Mucosa of gallbladder (tissue), 1 donor: ENCODE results near the gene MLYCD. TPM values are rescaled to one million over a fixed set of nuclear protein-coding genes. Genes with fewer than 3 reads are reported as not detected.

ENCODE experiments used
- DNase-seq: peaks from one replicate; pipeline ENCODE4 v3.0.0-alpha.2; 2020; ENCODE audit warnings: low spot score
- total RNA-seq: library from RNA; stranded (reverse); gene quantifications from one replicate; pipeline ENCODE4 v1.2.1, GENCODE V29; 2021
- donor health status: DM: no; HTN: no; CAD: no.

The MLYCD gene
- total RNA-seq, 1 donor from 2014 or later = 11.6 TPM

- DNase-seq = no peak
These were observed 71.5 kb downstream of the MLYCD start for GRCh38 chr16:83970430-83970815.

DNA sequence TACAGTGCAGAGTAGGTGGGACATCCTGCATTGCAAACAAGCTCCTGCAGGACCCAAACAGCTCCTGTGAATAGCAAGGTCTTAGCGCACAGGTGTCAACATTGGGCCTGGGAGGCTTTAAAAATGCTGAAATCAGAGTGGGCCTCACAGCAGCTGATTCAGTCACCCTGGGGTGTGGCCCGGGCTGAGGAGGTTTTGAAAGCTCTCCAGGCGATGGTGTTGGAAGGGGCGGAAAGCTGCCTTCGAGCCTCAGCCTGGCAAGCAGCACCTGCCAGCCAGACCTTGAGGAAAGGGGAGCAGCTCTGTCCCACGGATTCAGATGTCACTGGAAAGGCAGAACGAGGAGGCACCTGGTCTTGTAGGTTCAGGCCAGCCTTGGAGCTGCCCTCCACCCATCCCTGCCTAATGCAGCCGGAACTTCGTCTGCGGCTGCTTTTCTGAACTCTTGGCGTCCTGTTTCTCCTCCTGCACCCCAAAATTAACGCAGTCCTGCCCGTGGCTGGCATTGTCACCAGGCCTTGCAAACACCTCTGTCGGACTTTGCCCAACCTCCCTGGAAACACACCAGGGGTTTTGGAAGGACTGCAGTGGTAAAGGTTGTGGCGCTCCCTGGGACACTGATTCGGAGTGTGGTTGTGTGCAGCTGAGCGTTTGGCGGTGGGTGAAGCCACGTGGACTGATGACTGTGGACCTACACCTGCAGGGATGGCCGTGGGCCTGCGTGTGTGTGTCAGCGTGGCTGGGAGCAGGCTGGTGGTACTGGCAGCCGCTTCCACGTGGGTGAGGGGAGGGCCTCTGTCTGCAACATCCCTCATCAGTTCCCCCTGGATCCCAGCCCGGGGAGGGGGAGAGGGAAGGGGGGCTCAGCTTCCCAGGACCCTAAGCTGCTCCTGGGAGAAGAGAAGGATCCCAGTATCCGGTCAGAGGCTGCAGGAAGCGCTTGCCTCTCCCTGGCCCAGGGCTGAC is 72.5 kb downstream of the MLYCD start:
- DNase-seq = no peak

DNA sequence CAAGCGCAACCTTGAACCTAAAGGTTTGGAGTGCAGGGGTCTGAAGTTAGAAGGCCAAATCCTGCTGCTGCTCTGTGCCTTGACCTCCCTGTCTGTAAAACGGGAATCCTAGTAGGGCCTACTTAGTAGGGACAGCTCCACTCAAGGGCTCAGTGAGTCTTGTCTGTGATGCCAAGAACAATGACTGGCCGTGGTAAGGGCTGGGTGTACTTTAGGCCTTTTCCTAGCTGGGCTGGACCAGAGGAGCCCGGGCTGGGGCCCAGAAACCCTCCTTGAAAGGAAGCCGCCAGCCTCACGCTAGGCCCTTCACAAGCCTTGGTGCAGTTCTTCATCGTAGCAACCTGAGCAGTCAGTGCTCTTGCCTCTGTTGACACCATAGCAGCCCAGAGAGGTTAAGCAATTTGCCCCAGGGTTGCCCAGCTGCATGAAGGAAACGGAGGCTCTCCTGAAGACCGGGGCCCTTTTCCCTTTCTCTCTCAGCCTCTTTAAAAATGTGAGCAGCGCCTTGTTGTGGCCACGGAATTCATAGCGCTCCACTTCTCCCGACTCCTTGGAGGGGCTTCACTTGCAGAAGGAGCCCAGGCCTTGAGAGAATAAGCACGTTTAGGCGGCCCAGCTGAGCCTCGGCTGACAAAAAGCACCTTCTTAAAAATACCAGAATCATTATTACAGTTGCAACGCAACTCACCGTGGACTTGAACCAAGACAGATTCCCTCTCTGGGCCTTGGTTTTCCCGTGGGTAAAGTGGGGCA is 73.5 kb downstream of the MLYCD start:
- DNase-seq = no peak

DNA sequence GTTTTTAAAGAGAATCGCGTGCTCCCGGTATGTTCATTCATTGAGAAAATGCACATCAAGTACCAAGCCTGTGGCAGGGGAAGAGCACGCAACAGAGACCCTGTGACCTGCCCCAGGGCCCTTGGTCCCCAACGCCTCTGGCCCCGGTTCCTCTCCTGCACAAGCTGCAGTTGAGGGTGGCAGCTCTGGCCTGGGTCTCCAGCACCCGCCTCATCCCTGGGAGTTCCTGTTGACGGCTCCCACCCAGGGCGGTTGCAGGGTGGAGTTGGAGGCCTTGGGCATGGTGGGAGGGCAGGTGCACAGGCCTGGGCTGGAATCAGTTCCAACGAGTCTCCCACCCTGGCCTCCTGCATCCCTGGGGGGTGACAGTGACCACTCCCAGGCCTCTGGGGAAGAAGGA is 74.2 kb downstream of the MLYCD start:
- no peak for DNase-seq

GRCh38 chr16:83973581-83974385 is 74.9 kb downstream of the MLYCD start:
- DNase-seq = no peak

- DNase-seq = no peak
These were observed 75.6 kb downstream of the MLYCD start for GRCh38 chr16:83974475-83974874.

- no peak for DNase-seq
These were observed 76.8 kb downstream of the MLYCD start for GRCh38 chr16:83975590-83976260.

Other genes with a start within 250 kb of the MLYCD start
- gene HSBP1, start 91.1 kb upstream of the MLYCD start, total RNA-seq = 104 TPM
- gene OSGIN1, start 54.1 kb downstream of the MLYCD start, total RNA-seq = 22.4 TPM
- 0.29 TPM for gene NECAB2, start 69.1 kb downstream of the MLYCD start, total RNA-seq
- not detected for gene SLC38A8, start 143.7 kb downstream of the MLYCD start, total RNA-seq
- gene MBTPS1, start 217.8 kb downstream of the MLYCD start, total RNA-seq = 87.6 TPM
- 16.3 TPM for gene HSDL1, start 246.1 kb downstream of the MLYCD start, total RNA-seq
- gene DNAAF1, start 246.2 kb downstream of the MLYCD start, total RNA-seq = 0.46 TPM